Stimulated activated CD4-positive, alpha-beta T cell treated with anti-CD3 and anti-CD28 coated beads, Interleukin-1b, Interleukin-23, amount 100 ng/mL, for 48 hours (primary cell): ENCODE measurements around the gene CLDN6.

Experiments used
- DNase-seq: peaks from one replicate; pipeline ENCODE4 v3.0.0-alpha.2; 2020

The CLDN6 gene

DNA sequence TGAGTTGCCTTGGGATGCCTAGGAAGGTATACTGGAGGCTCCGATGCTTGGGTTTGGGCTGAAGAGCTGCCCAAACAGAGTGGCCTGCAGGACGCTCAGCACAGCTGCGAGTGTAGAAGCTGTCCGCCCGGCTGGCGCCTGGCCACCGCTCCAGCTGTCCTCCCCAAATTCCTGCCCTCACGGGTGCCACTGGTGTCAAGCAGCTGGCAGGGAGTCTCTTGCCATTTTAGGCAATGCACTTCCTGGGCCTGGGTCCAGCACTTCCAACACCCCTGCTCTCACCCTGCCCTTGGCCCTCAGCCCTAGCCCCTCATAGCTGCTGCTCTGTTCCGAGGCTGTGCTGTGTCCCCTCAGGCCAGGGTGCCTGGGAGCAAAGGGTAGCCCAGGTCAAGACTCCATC lies 32.5 kb downstream of the CLDN6 start:
- DNase-seq = no peak

DNA sequence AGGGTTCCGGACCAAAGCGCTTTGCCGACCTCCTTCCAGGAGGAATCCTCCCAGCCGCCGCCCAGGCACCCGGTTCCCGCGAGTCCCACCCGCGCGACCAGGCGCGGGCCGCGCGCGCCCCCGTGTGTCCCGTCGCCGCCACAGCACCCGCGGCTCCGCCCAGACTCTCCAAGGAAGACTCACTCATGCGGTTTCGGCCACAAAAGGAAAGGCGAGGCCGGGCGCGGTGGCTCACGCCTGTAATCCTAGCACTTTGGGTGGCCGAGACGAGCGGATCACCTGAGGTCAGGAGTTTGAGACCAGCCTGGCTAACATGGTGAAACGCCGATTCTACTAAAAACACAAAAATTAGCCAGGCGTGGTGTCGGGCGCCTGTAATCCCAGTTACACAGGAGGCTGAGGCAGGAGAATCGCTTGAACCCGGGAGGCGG lies 34.3 kb downstream of the CLDN6 start:
- DNase-seq = peak; percentile 82

DNA sequence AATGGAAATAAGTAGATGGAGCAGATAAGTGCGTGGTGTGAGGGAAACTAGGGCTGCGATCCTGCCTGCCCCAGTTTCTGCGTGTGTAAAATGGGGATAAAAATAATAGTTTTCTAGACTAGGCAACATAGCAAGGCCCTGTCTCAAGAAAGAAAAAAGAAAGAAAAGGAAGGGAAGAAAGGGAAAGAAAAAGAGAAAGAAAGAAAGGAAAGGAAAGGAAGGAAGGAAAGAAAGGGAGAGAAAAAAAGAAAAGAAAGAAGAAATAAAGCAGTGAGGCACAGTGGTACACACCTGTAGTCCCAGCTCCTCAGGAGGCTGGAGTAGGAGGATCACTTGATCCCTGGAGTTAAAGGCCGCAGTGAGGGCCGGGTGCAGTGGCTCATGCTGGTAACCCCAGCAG lies 35.6 kb downstream of the CLDN6 start:
- no peak for DNase-seq

DNA sequence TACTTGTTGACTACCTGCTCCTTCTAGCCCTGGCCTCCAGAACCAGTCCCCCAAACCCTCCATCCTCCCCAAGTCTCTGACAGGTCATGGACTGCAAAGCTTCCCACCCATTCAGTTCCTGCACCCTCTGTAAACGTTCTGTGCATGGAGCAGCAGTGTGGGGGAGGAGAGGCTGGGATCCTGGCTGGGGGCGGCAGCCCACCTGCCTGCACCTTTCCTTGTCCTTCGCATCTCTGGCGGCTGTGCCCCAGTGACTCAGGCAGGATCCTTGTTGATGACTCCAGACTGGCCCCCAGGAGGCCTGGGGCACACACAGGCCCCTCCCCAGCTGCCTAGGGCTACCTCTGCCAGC lies 36.1 kb downstream of the CLDN6 start:
- no peak for DNase-seq

DNA sequence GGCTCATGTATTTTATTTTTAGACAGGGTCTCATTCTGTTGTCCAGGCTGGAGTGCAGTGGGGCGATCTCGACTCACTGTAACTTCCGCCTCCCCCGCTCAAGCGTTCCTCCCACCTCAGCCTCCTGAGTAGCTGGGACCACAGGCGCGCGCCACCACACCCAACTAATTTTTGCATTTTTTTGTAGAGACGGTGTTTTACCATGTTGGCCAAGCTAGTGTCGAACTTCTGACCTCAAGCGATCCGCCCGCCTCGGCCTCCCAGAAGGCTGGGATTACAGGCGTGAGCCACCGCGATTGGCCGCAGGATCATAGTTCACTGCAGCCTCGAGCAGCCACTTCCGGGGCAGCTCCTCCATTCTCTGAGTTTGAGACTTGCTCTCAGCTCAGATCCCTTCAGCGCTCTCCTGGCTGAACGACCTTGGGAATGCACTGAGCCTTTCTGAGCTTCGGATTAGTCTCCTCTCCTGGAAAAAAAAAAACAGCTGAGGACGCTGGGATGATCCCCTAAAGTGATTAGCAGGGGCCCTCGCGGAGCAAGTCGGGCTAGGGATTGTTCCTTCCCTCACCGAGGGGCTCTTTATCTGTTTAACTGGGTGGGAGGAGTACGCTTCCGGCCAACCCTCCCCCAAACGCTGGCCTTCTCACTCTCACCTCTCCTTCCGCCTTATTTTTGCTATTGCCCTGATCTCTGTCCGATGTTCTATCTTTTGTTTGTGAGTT lies 36.6 kb downstream of the CLDN6 start:
- no peak for DNase-seq

DNA sequence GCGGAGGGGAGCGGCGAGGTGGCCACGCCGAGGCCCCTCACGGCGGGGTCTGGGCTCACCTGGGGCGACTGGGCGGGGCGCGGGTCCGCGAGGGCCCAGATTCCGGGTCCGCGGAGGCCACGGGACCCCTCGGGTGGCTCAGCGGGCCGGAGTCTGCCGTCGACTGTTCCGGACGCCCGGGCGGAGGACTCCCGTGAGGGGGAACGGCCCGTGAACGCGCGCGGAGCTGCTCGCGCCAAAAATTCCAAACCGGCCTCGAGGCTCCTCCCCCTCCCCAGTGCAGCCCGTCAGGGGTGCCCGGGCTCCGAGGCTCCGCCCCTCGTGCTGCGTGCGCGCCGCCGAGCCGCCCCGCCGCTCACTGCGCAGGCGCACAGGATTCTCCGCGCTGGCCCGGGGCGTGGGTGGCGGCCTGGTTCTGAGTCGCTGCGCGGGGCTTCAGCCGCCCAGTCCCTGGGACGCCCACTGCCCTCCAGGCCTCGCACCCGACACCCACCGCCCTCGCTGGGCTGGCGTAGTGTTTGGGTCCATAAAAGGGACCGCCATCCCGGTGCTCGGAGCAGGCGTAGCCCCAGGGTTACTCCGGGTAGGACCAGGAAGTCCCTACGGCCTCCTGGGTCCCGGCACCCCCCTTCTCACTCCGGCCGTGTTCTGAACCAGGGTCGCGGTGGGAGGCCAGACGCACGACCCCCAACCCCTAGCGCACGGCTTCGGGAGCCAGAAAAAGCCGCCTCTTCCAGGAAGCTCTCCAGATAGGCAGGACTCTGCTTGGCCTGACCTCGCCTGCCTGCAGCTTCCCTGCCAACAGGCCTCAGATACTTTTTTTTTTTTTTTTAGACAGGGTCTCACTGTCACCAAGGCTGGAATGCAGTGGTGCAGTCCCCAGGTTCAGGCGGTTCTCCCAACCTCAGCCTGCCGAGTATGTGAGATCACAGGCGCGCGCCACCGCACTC lies 37.5 kb downstream of the CLDN6 start, which contains the start of gene PKMYT1:
PKMYT1 (minus strand) TSS at position 220 of the 950 bp plus-strand sequence. CDS start 789 bp downstream, outside the sequence.
- DNase-seq = peak; percentile 93

DNA sequence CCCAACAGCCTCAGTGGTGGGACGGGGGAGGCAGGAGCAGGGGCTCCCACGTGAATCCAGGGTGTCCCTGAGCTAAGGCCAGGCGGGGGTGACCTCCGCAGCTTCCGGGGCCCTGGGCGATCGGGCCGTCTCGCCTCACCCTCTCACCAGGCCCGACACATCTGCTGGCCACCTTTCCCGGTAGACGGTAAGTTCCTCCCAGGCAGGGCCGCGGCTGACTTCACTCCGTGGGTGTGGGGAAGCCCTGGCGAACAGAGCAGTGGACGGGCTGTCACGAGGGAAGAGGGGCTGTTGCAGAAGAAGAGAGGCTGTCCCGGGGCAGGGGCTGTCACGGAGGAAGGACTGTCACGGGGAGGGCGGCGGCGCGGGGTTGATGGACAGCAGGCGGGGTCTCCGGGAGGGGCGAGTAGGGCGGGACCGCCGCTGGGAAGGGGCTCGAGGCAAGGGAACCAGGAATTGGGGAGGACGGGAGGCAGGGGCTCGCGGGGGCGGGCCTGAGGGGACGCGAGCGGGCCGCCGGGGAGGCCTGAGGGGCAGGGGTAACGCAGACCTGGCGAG lies 38.2 kb downstream of the CLDN6 start:
- peak; percentile 37 for DNase-seq

DNA sequence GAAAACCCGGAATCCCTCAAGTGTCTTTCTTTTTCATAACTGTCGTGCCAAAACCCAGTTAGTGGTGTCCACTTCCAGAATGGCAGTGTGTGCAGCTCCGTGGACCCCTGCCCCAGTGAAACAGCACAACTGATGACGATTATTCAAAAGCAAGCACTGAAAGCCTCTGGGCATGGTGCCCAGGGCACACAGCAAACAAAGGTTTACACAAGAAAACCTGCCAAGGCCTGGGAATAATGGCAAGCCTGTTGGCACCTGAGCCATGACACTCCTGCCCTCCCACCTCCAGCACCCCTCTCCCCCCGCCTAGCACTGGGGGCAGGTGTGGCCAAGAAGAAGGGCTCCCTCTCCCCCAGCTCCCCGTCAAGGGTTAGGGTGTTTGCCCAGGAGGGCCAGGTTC lies 40.5 kb downstream of the CLDN6 start:
- DNase-seq = no peak

DNA sequence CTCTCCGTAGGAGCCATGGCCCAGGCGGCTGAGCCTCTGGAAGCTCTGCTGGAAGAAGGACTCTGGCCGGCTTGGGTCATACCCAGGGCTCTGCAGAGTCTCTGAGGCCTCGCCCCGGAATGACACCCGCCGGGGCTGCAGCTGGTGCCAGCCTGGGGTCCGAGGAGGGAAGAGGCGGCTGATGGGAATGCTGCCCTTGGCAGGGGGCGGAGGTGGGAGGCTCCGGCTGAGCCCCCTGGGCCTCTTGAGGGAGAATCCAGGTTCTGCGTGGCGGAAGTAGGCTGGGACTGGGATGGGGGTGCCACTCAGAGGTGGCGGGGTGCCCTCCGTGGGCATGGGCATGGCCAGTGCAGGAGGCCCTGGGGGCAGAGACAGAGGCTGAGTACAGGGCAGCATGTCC lies 41.3 kb downstream of the CLDN6 start:
- no peak for DNase-seq

DNA sequence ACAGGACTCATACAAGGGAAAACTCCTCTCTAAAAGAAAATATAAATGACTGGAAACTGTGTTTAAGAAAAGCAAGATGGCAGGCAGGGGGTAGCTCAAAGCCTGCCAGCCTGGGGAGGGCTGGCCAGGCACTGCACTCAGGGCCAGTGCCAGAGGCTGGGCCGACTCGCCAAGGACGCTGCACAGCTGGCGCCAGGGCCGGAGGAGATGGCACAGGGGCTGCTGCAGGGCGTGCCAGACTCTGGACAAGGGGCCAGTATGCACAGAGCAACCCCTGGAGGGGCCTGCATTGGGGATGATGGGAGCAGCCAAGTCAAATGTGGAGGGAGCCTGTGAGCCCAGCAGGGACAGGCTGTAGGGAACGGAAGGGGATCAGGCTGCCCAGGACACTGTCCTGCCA lies 41.8 kb downstream of the CLDN6 start:
- no peak for DNase-seq

DNA sequence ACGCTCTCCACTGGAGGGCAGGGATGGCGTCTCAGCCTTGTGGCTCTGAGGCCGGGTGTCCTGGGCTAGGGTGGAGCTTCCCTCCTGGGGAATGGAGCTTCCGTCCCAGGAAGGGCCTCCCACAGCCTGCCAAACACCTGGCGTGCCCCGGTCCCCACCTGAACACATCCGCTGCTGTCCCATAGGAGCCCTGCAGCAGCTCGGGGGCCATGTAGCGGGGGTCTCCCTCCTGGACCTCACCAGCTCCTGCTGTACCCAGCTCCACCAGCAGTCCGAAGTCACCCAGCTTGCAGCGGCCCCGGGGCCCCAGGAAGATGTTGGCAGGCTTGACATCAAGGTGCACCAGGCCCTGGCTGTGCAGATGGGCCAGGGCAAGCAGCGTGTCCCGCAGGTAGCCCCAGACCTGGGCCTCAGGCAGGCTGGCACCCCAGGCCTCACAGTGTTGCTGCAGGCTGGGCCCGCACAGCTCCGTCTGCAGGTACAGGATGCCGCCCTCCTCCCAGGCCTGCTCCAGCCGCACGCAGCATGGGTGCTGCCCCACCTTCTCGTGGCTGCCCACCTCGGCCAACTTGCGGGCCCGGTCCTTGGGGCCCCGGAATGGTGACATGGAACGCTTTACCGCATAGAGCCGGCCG lies 42.7 kb downstream of the CLDN6 start:
- DNase-seq = no peak

DNA sequence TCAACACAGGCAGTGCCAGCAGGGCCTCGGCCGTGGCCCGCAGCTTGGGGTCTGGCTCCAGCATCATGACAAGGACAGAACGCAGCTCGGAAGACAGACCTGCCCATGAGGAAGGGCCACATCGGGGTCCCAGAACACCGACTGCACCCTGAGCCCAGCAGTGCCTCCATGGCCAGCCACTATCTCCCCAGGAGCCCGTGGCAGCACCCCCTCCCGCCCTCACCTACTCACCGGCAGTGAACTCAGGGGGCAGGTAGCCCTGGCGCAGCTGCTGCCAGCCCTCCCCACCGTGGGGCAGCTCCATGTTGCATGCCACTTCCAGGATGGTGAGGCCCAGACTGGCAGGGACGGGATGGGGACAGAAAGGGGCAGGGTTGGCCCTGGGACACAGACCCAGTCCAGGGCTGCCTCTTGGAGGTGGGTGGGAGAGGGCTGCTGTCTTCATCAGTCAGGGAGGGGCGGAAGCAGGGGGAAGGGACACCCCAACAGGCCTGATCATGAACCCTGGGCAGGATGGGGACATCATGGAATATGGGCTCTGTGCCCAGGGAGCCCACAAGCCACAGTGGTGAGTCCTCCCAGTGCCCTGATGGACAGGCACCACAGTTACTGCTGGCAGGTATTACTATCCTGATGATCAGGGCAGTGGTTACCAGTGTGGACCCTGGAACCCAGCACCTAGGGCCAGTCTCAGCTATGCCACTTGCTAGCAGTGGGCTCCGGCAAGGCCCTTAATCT lies 43.5 kb downstream of the CLDN6 start:
- no peak for DNase-seq

DNA sequence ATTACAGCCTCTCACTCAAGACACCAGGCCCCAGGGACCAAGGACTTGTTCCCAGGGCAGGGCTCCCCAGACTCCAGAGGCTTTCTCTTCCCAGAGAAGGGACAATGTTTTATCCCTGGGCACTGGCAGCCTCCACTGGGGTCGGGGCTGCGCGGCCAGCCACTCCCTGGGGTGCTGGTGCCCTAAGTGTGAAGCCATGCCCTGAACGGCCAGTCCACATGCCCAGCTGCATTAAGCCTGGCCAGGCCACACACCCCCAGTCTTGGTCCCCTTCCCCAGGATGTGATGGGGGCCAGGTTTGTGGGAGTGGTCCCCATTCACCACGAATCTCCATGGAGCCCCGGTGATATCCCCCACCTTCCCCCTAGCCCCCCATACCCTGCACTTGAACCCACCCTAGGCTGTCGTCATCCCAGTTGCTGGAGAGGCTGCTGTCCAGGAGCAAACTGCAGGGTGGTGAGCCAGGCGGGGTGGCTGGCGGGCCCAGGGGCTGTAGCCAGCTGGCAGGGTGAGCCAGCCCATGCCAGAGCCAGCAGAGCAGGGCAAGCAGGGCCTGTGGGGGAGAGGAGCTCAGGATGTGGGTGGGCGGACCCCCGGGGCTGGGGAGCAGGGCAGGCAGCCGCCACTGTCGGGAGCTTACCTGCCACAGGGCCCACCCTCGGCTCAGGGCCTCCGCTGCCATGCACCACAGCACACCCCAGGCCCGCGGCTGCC lies 44.2 kb downstream of the CLDN6 start:
- no peak for DNase-seq

DNA sequence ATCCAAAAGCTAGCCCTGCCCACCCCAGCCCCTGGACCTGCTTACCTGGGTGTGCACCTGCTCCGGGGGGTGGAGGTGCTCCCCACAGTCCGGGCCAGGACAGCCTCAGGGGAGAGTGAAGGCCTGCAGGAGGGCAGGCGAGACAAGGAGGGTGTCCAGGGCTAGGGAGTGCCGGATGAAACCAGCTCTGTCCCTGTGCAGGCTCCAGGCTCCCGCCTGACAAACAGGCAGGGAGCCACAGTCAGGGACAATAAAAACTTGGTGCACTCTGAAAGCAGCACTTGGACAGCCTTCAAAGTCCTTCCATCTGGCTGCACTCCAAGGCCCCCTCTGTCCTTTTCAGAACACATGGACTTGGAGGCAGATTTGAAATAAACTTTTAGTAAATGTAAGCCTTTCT lies 44.9 kb downstream of the CLDN6 start:
- DNase-seq = no peak

DNA sequence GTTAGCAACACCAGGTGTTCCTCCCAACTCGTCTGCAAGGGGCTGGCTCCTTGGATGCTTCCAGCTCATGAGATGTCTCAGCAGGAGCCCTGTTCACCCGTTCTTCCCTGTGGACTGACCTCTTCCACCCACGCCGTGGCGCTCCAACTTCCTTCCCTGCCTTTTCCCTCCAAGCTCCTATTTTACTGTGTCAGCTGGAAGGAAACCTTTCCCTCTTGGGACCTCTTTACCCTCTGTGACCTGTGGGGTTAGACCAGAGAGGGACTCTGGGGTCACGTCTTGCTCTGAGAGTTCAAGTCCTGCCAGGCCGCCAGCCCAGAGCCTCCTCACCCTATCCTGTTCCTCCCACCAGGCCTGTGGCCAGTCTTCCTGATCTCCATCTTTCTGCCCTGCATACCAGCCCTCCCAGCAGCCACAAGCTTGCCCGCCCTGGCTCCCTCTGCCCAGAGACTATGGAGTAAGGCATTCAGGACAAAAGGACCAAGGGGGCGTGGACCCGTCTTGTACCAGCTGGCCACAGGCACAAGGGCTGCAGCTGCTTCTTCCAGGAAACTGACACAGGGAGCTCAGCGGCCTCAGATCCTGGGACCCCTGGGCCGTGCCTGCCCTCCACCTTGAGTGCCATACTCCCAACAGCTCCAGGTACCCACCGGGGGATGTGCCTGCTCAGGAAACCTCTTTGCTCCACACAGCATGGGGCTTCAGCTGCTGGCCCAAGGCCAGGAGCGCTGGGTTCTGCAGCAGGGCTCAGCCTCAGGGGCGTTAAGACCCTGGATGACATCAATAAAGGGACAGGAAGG lies 45.8 kb downstream of the CLDN6 start:
- DNase-seq = no peak

DNA sequence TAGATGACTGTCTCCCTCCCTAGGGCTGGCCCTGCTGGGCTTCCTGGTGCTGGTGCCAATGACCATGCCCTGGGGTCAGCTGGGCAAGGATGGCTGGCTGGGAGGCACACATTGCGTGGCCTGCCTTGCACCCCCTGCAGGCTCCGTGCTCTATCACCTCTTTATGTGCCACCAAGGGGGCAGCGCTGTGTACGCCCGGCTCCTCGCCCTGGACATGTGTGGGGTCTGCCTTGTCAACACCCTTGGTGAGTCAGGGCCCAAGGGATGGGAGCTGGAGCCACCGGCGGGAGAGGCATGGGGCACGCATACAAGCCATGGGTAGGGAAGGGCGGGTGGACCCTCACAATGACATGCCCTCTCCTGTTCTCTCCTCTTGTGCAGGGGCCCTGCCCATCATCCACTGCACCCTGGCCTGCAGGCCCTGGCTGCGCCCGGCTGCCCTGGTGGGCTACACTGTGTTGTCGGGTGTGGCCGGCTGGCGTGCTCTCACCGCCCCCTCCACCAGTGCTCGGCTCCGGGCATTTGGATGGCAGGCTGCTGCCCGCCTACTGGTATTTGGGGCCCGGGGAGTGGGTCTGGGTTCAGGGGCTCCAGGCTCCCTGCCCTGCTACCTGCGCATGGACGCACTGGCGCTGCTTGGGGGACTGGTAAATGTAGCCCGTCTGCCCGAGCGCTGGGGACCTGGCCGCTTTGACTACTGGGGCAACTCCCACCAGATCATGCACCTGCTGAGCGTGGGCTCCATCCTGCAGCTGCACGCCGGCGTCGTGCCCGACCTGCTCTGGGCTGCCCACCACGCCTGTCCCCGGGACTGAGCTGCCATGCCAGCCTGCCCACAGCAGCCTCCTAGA lies 46.6 kb downstream of the CLDN6 start:
- no peak for DNase-seq

DNA sequence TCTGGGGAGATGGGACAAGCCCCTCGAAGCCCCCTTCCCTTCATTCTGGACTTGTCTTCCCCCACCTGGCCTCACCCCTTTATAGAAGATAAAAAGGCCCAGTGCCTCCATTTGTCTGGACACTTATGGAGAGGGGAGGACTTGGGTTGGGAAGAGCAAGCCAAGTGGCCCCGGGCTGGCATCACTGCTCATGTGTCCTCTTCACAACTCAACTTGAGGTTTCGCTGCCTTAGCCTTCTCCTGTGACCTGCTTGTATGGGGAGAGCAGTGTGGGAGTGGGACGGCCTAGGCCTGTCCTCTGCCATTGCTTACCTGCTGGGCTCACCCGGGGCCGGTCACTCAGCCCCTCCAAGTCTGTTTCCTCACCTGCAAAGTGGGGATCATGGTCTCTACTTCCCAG lies 47.4 kb downstream of the CLDN6 start:
- DNase-seq = no peak

DNA sequence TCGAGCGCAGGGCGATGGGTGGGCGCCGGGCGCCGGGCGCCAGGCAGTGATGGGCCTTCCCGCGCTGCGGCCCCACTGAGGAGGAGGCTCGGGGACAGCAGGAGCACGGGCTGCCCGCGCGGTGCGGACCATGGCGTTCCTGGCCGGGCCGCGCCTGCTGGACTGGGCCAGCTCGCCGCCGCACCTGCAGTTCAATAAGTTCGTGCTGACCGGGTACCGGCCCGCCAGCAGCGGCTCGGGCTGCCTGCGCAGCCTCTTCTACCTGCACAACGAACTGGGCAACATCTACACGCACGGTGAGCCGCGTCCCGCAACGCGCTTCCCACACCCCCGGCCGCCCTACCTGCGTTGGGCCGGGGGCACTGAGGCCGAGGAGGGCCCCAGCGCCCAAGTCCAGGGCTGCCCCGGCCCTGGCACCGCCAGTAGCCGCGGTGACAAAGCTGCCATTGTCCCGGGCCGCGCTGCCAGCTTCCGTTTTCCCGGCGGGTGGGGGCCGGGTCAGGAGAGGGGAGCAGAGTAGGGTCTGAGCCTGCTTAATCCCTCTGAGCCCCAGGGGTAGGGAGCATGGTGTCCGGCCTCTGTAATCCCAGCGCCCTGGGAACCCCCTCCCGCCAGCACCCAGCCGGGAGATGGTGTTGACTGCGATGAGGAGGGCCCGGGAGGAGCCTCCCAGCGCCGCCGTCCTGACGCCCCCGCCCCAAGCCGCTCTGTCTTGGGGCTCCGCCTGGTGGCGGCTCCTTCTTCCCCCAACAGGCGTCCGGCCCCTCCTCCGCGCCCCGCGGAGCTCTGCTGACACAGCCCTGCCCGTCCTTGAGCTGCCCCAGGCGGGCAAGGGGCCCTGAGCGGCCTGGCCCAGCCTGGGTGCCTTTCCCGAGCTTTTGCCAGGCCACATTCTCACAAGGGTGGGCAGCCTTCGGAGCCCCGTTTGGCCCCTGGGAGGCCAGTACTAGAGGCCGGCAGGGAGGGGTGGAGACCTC lies 48.1 kb downstream of the CLDN6 start:
- DNase-seq = peak; percentile 86
